ENCODE measurements around the gene FGFR1OP2. TPM values are rescaled to one million over a fixed set of nuclear protein-coding genes. Genes with fewer than 3 reads are reported as not detected.

The FGFR1OP2 gene
- total and polyA plus RNA-seq, 2 of the 8 experiments (the other 6 are each of a cell fraction or from before 2014, with no cell fraction given) = 8.8 to 34.4 TPM

- TF ChIP-seq CTBP2 (IDR thresholded peaks at IDR 0.05; ENCODE audit: borderline replicate concordance, insufficient read depth, insufficient read length, low read length) (no peak), SIX5 (IDR thresholded peaks at IDR 0.05; ENCODE audit: low read depth, low read length) (no peak)
These were observed 2.4 kb downstream of the FGFR1OP2 start (continued) for GRCh38 chr12:26940516-26941214.
